Sciatic nerve (tissue), 2 donors: ENCODE data around the gene CLIC6. TPM values are rescaled to one million over a fixed set of nuclear protein-coding genes. Genes with fewer than 3 reads are reported as not detected.

Experiments
- ATAC-seq: fragments of 200-7000 bp; cut with Tn5 transposase; one replicate; pipeline ENCODE4 v1.9.1; 2020; ENCODE audit warnings: mild to moderate bottlenecking, moderate library complexity
- DNase-seq: peaks from one replicate; pipeline ENCODE4 v3.0.0-alpha.2; 2020; ENCODE audit warnings: low spot score
- intact Hi-C: fragments of 100-400 bp; cut with DNase I; formaldehyde crosslinking; loops from one replicate; pipeline ENCODE4 v1.14.2; 2022
- total RNA-seq: library from RNA; stranded (reverse); fragmentation: NEBNext Ultra II Directional; extraction: Animal tissue kit (Norgen Biotek cat#: 25700); gene quantifications from one replicate; pipeline ENCODE4 v1.2.1, GENCODE V29; 2021
- donor health status: DM: no; HTN: no; CAD: no.
- donor health status: DM: no; HTN: no; CAD: no.

CLIC6 gene
- total RNA-seq, 1 donor from 2014 or later, result 4.7 TPM

- DNase-seq, result peak; percentile 53
- intact Hi-C loops, result loop anchor here (10.0 kb wide), 2 partner anchors 130 to 1200 kb away; no protein-coding TSS in a partner anchor
- ATAC-seq, result no peak
Measured at GRCh38 chr21:34744801-34745200, 76.0 kb downstream of the CLIC6 start.

DNA sequence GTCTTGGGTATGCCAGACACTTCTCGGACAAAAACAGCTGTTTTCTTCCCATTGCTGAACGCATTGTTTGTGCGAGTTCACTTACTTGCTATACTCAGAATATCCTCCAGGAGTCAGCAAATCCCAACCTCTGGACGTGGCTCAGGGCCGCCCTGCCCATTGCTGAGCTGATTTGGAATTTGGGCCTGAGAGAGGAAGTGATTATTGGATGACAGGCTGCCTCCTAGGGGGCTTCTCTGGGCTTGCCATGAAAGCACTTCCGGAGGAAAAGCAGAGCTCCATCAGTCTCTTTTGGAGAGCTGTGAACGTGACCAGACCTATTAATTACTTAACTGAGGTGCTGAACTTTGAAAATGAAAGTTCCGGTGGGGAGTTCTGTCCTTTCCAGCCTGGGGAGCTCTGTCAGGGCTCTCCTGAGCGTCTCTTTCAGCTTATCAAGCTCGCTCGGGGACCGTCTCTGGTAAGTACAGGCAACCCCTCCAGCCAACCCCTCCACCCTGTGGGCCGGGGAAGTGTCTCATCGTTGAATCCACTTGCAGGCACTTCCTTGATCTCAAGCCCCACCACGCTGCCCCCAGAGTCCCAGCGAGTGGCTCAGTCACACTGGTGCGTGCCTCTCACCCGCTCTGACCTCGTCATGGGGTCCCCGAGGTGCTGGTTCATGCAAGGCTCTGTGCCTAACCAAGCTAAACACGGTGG is 76.9 kb downstream of the CLIC6 start:
- DNase-seq (peak; percentile 81), ATAC-seq (peak; percentile 89)
- intact Hi-C loops, result loop anchor here (10.0 kb wide), 2 partner anchors 129 to 1199 kb away; no protein-coding TSS in a partner anchor

- intact Hi-C loops, result loop anchor here (10.0 kb wide), 2 partner anchors 126 to 1196 kb away; no protein-coding TSS in a partner anchor
- ATAC-seq, result no peak
Measured at GRCh38 chr21:34748862-34749261, 80.1 kb downstream of the CLIC6 start.

GRCh38 chr21:34754690-34755647 is 86.2 kb downstream of the CLIC6 start:
- no peak for DNase-seq
- intact Hi-C loops, result no loop called here
- ATAC-seq, result no peak

More at GRCh38 chr21:34748862-34749261, 80.1 kb downstream of the CLIC6 start:
- DNase-seq, result no peak

GRCh38 chr21:34761758-34762330 is 93.0 kb downstream of the CLIC6 start:
- DNase-seq (no peak), ATAC-seq (no peak)
- intact Hi-C loops, result no loop called here

DNA sequence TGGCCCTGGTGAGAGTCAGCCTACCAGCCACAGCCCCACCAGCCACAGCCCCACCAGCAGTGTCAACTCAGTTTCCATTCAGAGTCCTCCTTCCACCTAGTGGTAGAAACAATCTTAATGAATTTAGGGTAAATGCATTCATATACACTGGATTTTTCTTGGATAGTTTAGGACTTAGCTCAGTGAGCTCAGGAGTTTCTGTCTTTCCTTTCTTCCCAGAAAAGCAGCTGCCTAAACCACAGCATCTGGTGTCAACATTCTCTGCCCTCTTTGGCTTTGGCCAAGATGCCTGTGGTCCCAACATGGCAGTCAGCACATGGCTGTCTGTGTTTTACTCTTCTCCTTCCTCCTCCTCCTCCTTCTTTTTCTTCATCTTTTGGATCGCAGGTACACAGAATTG is 94.0 kb downstream of the CLIC6 start:
- intact Hi-C loops, result no loop called here

DNA sequence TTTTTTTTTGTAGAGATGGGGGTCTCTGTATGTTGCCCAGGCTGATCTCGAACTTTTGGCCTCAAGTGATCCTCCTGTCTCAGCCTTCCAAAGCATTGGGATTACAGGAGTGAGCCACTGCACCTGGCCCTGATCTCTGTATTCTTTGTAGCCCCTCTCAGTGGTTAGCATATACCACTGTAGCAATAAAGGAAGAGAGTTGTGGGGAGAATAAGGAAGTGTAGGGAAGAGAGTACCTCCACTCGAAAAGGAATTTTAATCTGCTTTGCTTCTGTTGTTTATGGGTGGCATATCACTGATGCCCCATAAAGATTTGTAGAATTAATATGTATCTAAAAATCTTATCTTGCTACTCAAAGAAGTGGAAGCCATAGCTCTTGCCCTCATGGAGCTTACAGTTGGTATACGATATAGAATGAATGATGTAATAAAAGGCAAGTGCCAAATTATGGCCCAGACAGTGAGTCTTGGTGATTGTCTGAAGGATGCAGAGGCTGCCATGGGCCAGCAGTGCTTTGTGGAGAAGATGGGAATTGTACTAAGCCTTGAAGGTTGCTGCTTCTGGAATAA is 96.0 kb downstream of the CLIC6 start:
- DNase-seq (no peak), ATAC-seq (no peak)
- intact Hi-C loops, result no loop called here

More for the DNA sequence above, 94.0 kb downstream of the CLIC6 start:
- no peak for ATAC-seq
- no peak for DNase-seq

GRCh38 chr21:34765619-34766018 is 96.8 kb downstream of the CLIC6 start:
- intact Hi-C loops, result no loop called here
- no peak for DNase-seq
- ATAC-seq, result no peak

DNA sequence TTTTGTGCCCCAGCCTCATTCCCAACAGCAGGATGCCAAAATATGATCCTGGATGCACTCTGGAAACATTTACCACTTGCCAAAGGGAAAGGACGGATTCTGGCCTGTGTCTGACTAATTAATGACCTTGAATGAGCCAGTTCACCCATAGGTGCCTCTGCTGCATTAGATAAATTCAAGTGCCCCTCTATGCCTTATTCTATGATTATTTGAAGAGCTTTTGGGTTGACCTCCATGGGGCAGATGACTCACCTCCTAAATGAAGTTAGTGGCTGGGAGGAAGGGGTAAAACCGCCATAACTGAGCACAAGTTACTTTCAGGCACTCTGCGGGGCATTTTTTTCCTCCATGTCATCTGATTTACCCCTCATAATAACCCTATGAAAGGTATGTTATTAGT is 98.1 kb downstream of the CLIC6 start:
- no peak for ATAC-seq
- DNase-seq, result no peak
- intact Hi-C loops, result no loop called here

Other genes starting within 250 kb of the CLIC6 start
- gene SMIM34, start 245.0 kb upstream of the CLIC6 start, total RNA-seq, result not detected
- gene KCNE1, start 156.8 kb upstream of the CLIC6 start, total RNA-seq, result 2.5 TPM
- gene RCAN1, start 53.9 kb upstream of the CLIC6 start, total RNA-seq, result 60.9 TPM